NT2/D1 (cell line): Measurements from ENCODE around the gene SAMD1.

Experiments used
- SUZ12 ChIP-seq: IDR thresholded peaks from 2 replicates; pipeline ENCODE4 v1.6.1; 2011; ENCODE audit not compliant: insufficient read length, insufficient read depth; ENCODE audit errors: extremely low read depth
- YY1 ChIP-seq: IDR thresholded peaks from 2 replicates; pipeline ENCODE4 v1.6.1; 2011; ENCODE audit not compliant: insufficient read length, insufficient read depth
- ZNF274 ChIP-seq: IDR thresholded peaks from 2 replicates; pipeline ENCODE4 v1.6.1; 2011; ENCODE audit warnings: mild to moderate bottlenecking, low read depth, low read length

DNA sequence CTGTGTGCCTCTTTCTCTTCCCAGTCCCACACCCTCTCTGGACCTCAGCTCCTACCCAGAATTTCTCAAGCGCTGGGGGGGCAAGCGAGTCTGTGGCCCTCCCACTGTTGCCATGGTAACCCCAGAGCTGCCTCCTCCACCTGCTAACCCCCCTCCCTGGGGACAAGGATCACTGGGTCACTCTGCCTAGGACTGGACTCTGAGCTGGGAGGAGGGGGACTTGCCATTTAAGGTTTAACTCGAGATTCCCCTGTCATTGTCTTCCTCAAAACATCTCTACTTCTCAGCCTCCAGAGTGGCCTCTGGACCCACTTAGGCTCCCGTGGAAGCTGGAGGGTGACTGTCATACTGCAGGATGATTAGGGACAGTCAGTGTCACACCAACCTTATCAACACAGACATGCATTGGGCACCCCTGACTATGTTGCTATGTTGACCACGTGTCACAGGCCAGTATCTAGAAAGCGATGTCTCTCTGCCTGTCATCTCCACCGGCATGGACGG is 30.8 kb downstream of the SAMD1 start:
- TF ChIP-seq ZNF274 (no peak), YY1 (no peak), SUZ12 (no peak)
